Activated naive CD4-positive, alpha-beta T cell treated with anti-CD3 and anti-CD28 coated beads, Interleukin-2, amount 50 U/mL, for 72 hours (primary cell): ENCODE data around the gene ZBTB20. TPM values are rescaled to one million over a fixed set of nuclear protein-coding genes. Genes with fewer than 3 reads are reported as not detected.
A peak's percentile ranks its signal among the peaks of the same experiment; 100 is the strongest.
"Not testable (repeated sequence)": the region's sequence is repeated elsewhere in the genome, so short reads cannot be mapped to it uniquely, and the experiment has no call there.

ENCODE experiments used
- ATAC-seq, 2 donors: fragments of 150-1000 bp; cut with Tn5 transposase; 2 replicates each; pipeline ENCODE4 v1.10.0; 2021; ENCODE audit warnings: mild to moderate bottlenecking in 2 of 2, moderate library complexity in 2 of 2
- DNase-seq, 2 donors: peaks; one replicate each; pipeline ENCODE4 v3.0.0; 2021 to 2022; ENCODE audit warnings: low spot score in 2 of 2
- H3K27ac Mint-ChIP-seq, 2 donors: one replicate each; pipeline ENCODE4 v1.8.0; 2022; ENCODE audit warnings: mild to moderate bottlenecking in 2 of 2, mixed read lengths in 2 of 2
- H3K36me3 Mint-ChIP-seq, 2 donors: one replicate each; pipeline ENCODE4 v1.8.0; 2022; ENCODE audit warnings: mixed read lengths in 2 of 2
- H3K9me3 Mint-ChIP-seq, 2 donors: one replicate each; pipeline ENCODE4 v1.8.0; 2022; ENCODE audit warnings: mixed read lengths in 2 of 2
- total RNA-seq, 2 donors: library from RNA; stranded (reverse); gene quantifications; one replicate each; pipeline ENCODE4 v1.2.3, GENCODE V29; 2022

The ZBTB20 gene
- total RNA-seq, 2 donors from 2014 or later = 9.2 to 10.8 TPM

GRCh38 chr3:115156046-115156654 lies 9.1 kb upstream of the ZBTB20 start:
- DNase-seq (no peak), ATAC-seq (no peak)
- Mint-ChIP-seq H3K9me3 (peaks cover 0 to 10% of the 10 kb centered on the region in 2 donors), H3K27ac (no peak overlapping the region), H3K36me3 (peaks cover 0 to 15% of the 10 kb centered on the region in 2 donors)

- ATAC-seq (no peak), DNase-seq (no peak)
- Mint-ChIP-seq H3K27ac (no peak overlapping the region), H3K36me3 (peaks cover 5 to 15% of the 10 kb centered on the region in 2 donors), H3K9me3 (peaks cover 3 to 14% of the 10 kb centered on the region in 2 donors)
These were observed 7.5 kb upstream of the ZBTB20 start for GRCh38 chr3:115154611-115155010.

GRCh38 chr3:115151921-115152320 lies 4.8 kb upstream of the ZBTB20 start:
- no peak for ATAC-seq
- no peak for DNase-seq
- H3K36me3 Mint-ChIP-seq = peaks cover 0 to 6% of the 10 kb centered on the region in 2 donors
- no peak overlapping the region for H3K27ac Mint-ChIP-seq
- peaks cover 3 to 4% of the 10 kb centered on the region in 2 donors for H3K9me3 Mint-ChIP-seq

GRCh38 chr3:115148142-115148790 lies 1.2 kb upstream of the ZBTB20 start:
- Mint-ChIP-seq H3K27ac (peak overlapping the region; percentile 96 to 99), H3K36me3 (peaks cover 10 to 12% of the 10 kb centered on the region in 2 donors), H3K9me3 (peaks cover 3 to 4% of the 10 kb centered on the region in 2 donors)
- DNase-seq (no peak), ATAC-seq (no peak)

GRCh38 chr3:115147329-115148141 lies 447 bp upstream of the ZBTB20 start:
- H3K36me3 Mint-ChIP-seq = peaks cover 12 to 14% of the 10 kb centered on the region in 2 donors
- peak overlapping the region; percentile 98 to 99 for H3K27ac Mint-ChIP-seq
- ATAC-seq (peak; percentile 83 to 84), DNase-seq (peak; percentile 94 to 97)
- H3K9me3 Mint-ChIP-seq = peaks cover 3 to 4% of the 10 kb centered on the region in 2 donors

- H3K27ac Mint-ChIP-seq = peak overlapping the region; percentile 99
- H3K9me3 Mint-ChIP-seq = peaks cover 3 to 4% of the 10 kb centered on the region in 2 donors
- H3K36me3 Mint-ChIP-seq = peaks cover 12 to 16% of the 10 kb centered on the region in 2 donors
- ATAC-seq = peak in 1 of 2 donors; percentile 8
- peak; percentile 24 to 56 for DNase-seq
These were observed 1.1 kb downstream of the ZBTB20 start for GRCh38 chr3:115146032-115146417.

- no peak for DNase-seq
- Mint-ChIP-seq H3K9me3 (no peaks in the 10 kb centered on the region), H3K36me3 (peaks cover 2 to 16% of the 10 kb centered on the region in 2 donors), H3K27ac (no peak overlapping the region)
- no peak for ATAC-seq
These were observed 5.9 kb downstream of the ZBTB20 start for GRCh38 chr3:115141033-115141757.

GRCh38 chr3:115139072-115139471 lies 8.0 kb downstream of the ZBTB20 start:
- peak; percentile 41 to 62 for ATAC-seq
- Mint-ChIP-seq H3K9me3 (no peaks in the 10 kb centered on the region), H3K27ac (no peak overlapping the region)

GRCh38 chr3:115134648-115135347 lies 12.3 kb downstream of the ZBTB20 start:
- Mint-ChIP-seq H3K36me3 (no peaks in the 10 kb centered on the region), H3K27ac (no peak overlapping the region), H3K9me3 (no peaks in the 10 kb centered on the region)
- DNase-seq = no peak
- no peak for ATAC-seq

More at GRCh38 chr3:115139072-115139471, 8.0 kb downstream of the ZBTB20 start:
- DNase-seq = no peak
- H3K36me3 Mint-ChIP-seq = peaks cover 0 to 6% of the 10 kb centered on the region in 2 donors

- H3K27ac Mint-ChIP-seq = no peak overlapping the region
- DNase-seq (no peak), ATAC-seq (no peak)
- no peaks in the 10 kb centered on the region for H3K9me3 Mint-ChIP-seq
- H3K36me3 Mint-ChIP-seq = no peaks in the 10 kb centered on the region
These were observed 19.9 kb downstream of the ZBTB20 start for GRCh38 chr3:115127208-115127607.

GRCh38 chr3:115120597-115120996 lies 26.5 kb downstream of the ZBTB20 start:
- H3K36me3 Mint-ChIP-seq = no peaks in the 10 kb centered on the region
- H3K9me3 Mint-ChIP-seq = no peaks in the 10 kb centered on the region
- H3K27ac Mint-ChIP-seq = no peak overlapping the region
- no peak for ATAC-seq
- DNase-seq = no peak

- Mint-ChIP-seq H3K27ac (no peak overlapping the region), H3K36me3 (no peaks in the 10 kb centered on the region), H3K9me3 (no peaks in the 10 kb centered on the region)
- ATAC-seq = no peak
- no peak for DNase-seq
These were observed 33.7 kb downstream of the ZBTB20 start for GRCh38 chr3:115113367-115113766.

- no peak for ATAC-seq
- DNase-seq = no peak
- H3K9me3 Mint-ChIP-seq = peaks cover 0 to 4% of the 10 kb centered on the region in 2 donors
- no peak overlapping the region for H3K27ac Mint-ChIP-seq
- H3K36me3 Mint-ChIP-seq = peaks cover 4 to 6% of the 10 kb centered on the region in 2 donors
These were observed 35.5 kb downstream of the ZBTB20 start for GRCh38 chr3:115111632-115112031.

GRCh38 chr3:115110830-115111229 lies 36.3 kb downstream of the ZBTB20 start:
- H3K9me3 Mint-ChIP-seq = peaks cover 0 to 4% of the 10 kb centered on the region in 2 donors
- no peak overlapping the region for H3K27ac Mint-ChIP-seq
- DNase-seq (no peak), ATAC-seq (no peak)
- peaks cover 4 to 6% of the 10 kb centered on the region in 2 donors for H3K36me3 Mint-ChIP-seq

- not testable (repeated sequence) for ATAC-seq, H3K9me3 Mint-ChIP-seq, H3K27ac Mint-ChIP-seq, H3K36me3 Mint-ChIP-seq, DNase-seq
These were observed 37.0 kb downstream of the ZBTB20 start for GRCh38 chr3:115110066-115110465.

GRCh38 chr3:115108614-115109013 lies 38.5 kb downstream of the ZBTB20 start:
- no peak overlapping the region for H3K27ac Mint-ChIP-seq
- ATAC-seq = peak in 1 of 2 donors; percentile 16
- DNase-seq = no peak
- peaks cover 3 to 4% of the 10 kb centered on the region in 2 donors for H3K9me3 Mint-ChIP-seq
- peaks cover 8 to 10% of the 10 kb centered on the region in 2 donors for H3K36me3 Mint-ChIP-seq
